ENCODE results near the gene PTPRT.

GRCh38 chr20:42254673-42255072 lies 935.0 kb downstream of the PTPRT start:
- TF ChIP-seq EP300 (IDR thresholded peaks at IDR 0.05) (no peak), POLR2AphosphoS5 (IDR thresholded peaks at IDR 0.05) (no peak), CTCF (IDR thresholded peaks at IDR 0.05) (no peak)

Data from suprapubic skin (tissue), 4 donors.